Loucy (cell line): ENCODE data around the gene CDK11A.
"Not testable (repeated sequence)": the region's sequence is repeated elsewhere in the genome, so short reads cannot be mapped to it uniquely, and the experiment has no call there.

Experiments
- CTCF ChIP-seq: fragments of 200-600 bp; sonication (generic); conservative IDR thresholded peaks from 2 replicates; pipeline ENCODE4 v1.5.1; 2014; ENCODE audit warnings: mild to moderate bottlenecking, antibody characterized with exemption, low read length
- EZH2phosphoT487 ChIP-seq: fragments of 200-600 bp; IDR thresholded peaks from 2 replicates; pipeline ENCODE4 v1.6.1; 2018; ENCODE audit warnings: antibody characterized with exemption, mild to moderate bottlenecking, moderate library complexity, borderline replicate concordance

- TF ChIP-seq CTCF, EZH2phosphoT487: not testable (repeated sequence)
Observed at GRCh38 chr1:1737675-1738590, 13.8 kb upstream of the CDK11A start.
